Gastroesophageal sphincter (tissue), 4 donors: ENCODE data around the gene ZMYND10. TPM values are rescaled to one million over a fixed set of nuclear protein-coding genes. Genes with fewer than 3 reads are reported as not detected.

ENCODE experiments used
- ATAC-seq: fragments of 150-250 bp; one replicate; pipeline ENCODE4 v1.9.1; 2016; ENCODE audit warnings: mild to moderate bottlenecking, moderate library complexity
- H3K27ac ChIP-seq, 4 donors: fragments of 200-600 bp; sonication (generic) in 3 of 4; 1 replicate in 3 of 4; 2 replicates in 1 of 4; pipeline ENCODE4 v1.5.1; 2016 to 2019
- H3K27me3 ChIP-seq: fragments of 200-600 bp; sonication (generic); one replicate; pipeline ENCODE4 v1.5.1; 2019
- H3K36me3 ChIP-seq, 2 donors: fragments of 200-600 bp; sonication (generic); one replicate each; pipeline ENCODE4 v1.5.1; 2019; ENCODE audit warnings: control low read depth in 1 of 2
- H3K4me1 ChIP-seq, 3 donors: fragments of 200-600 bp; sonication (generic); 1 replicate in 2 of 3; 2 replicates in 1 of 3; pipeline ENCODE4 v1.5.1; 2016 to 2019; ENCODE audit warnings: control low read depth in 2 of 3
- H3K4me3 ChIP-seq, 2 donors: fragments of 200-600 bp; sonication (generic); one replicate each; pipeline ENCODE4 v1.5.1; 2019; ENCODE audit warnings: mild to moderate bottlenecking in 1 of 2, moderate library complexity in 1 of 2
- H3K9me3 ChIP-seq, 3 donors: fragments of 200-600 bp; sonication (generic); one replicate each; pipeline ENCODE4 v1.5.1; 2017 to 2019; ENCODE audit warnings: control low read depth in 2 of 3
- EP300 ChIP-seq: sonication (generic); formaldehyde crosslinking; IDR thresholded peaks from one replicate; pipeline ENCODE4 v1.6.1; 2017; ENCODE audit warnings: antibody characterized with exemption, mild to moderate bottlenecking
- POLR2A ChIP-seq, 2 donors: fragments of 450-650 bp; IDR thresholded peaks; one replicate each; pipeline ENCODE4 v1.6.1; 2017; ENCODE audit warnings: antibody characterized with exemption in 2 of 2, mild to moderate bottlenecking in 2 of 2, moderate library complexity in 1 of 2
- POLR2AphosphoS5 ChIP-seq: sonication (generic); formaldehyde crosslinking; IDR thresholded peaks from one replicate; pipeline ENCODE4 v1.6.1; 2017; ENCODE audit warnings: antibody characterized with exemption
- WGBS, 2 donors: methylation state at CpG; one replicate each; pipeline ENCODE4 v1.1.5; 2018; ENCODE audit warnings: low coverage in 1 of 2; 5-methylcytosine and 5-hydroxymethylcytosine counted together
- total RNA-seq, 4 donors: library from RNA; depleted of rRNA; stranded (reverse); fragments of >200 nt; gene quantifications; one replicate each; pipeline ENCODE4 v1.1.0, GENCODE V29; 2016
- TF ChIP-seq, protein P1 (sequence below), 4 experiments: fragments of 200-600 bp in 2 of 4; fragments of 450-650 bp in 2 of 4; sonication (generic) in 1 of 4; IDR thresholded peaks; one replicate each; pipeline ENCODE4 v1.5.1; 2017 to 2019; ENCODE audit warnings: antibody characterized with exemption in 4 of 4, mild to moderate bottlenecking in 2 of 4, moderate library complexity in 2 of 4

The ZMYND10 gene
- total RNA-seq, 4 donors from 2014 or later: 0.54 TPM; not detected in 3

DNA sequence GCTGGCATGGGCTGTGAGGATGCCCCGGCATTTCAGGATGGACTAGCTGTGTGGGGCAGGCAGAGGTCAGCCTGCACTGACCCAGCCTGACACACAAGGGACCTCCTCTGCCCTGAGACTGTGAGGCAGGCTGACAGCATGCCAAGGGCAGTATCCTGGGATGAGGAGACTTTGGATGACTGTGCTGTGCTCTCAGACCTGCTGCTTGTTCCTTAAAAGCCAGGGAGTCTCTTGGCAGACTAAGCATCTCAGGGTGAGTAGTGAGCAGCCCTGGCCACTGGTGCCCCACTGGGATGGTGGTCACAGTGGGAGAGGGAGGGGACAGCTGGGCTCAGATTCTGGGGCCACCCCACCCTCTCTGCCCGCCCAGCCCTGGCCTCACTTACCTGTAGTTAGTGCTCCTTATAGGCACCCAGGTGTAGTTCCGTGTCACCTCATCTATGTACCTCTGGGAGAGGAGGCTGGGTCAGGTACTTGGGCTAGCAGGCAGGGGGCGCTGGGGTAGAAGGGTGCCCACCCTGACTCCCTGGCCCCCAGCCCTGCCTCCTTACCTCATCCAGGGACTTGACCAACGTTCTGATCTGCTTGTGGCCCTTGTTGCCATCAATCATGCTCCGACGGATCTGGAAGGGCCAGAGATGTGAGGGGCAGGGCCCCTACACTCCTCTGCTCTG lies 29.9 kb upstream of the ZMYND10 start:
- Histone ChIP-seq H3K36me3 (no peaks in the 10 kb centered on the region), H3K4me3 (no peak overlapping the region), H3K4me1 (no peaks in the 10 kb centered on the region), H3K27me3 (peaks cover 5% of the 10 kb centered on the region), H3K27ac (no peak overlapping the region), H3K9me3 (no peaks in the 10 kb centered on the region)
- ATAC-seq: no peak
- 83% methylated on average over 1 of the region's 7 CpGs; no CpG with 5 or more reads in 1 of the 2 donors for WGBS, 2 donors
- TF ChIP-seq EP300 (no peak), POLR2AphosphoS5 (no peak), POLR2A (IDR thresholded peaks at IDR 0.05) (no peak)
- TF ChIP-seq, protein P1, sequence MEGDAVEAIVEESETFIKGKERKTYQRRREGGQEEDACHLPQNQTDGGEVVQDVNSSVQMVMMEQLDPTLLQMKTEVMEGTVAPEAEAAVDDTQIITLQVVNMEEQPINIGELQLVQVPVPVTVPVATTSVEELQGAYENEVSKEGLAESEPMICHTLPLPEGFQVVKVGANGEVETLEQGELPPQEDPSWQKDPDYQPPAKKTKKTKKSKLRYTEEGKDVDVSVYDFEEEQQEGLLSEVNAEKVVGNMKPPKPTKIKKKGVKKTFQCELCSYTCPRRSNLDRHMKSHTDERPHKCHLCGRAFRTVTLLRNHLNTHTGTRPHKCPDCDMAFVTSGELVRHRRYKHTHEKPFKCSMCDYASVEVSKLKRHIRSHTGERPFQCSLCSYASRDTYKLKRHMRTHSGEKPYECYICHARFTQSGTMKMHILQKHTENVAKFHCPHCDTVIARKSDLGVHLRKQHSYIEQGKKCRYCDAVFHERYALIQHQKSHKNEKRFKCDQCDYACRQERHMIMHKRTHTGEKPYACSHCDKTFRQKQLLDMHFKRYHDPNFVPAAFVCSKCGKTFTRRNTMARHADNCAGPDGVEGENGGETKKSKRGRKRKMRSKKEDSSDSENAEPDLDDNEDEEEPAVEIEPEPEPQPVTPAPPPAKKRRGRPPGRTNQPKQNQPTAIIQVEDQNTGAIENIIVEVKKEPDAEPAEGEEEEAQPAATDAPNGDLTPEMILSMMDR (IDR thresholded peaks at IDR 0.05): no peak

DNA sequence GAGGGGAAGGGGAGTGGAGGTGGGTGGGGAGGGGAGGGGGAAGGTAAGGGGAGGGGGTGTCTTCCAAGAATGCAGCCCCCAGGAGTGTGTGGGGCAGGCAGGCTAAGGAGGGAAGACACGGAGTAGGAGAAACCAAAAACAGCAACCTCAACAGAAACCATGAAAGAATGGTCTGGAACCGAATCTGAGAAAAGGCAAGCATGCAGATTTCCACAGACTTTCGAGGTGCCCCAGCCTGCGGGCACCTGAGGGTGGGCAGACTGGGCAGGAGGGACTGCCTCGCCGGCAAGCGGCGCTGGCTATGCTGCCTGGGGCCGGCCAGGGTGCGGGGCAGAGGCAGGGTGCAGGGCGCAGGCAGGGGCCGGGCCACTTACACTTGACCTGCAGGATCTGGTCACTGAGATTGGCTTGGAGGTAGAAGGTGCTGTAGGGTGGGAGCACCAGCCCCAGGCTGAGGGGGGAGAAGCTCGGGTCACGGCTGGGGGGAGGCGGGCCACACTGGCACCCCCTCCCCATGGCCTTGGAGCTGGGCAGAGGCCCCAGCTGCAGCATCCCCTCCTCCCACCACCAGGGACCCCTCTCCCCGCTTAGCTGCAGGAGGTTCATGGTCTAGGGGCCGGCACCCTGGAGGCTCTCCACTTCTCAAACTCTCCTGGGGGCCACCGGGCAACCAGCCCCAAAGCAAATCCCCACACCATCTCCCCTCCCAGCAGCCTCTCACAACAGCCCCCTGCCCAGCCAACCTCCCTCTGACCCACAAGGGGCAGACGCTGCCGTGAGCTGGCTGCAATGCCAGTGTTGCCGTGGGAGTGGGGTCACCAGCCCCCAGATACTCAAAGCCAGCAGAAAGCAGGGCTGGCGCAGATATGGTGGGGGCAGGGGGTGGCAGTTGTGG lies 29.1 kb upstream of the ZMYND10 start:
- Histone ChIP-seq H3K27me3 (peaks cover 5% of the 10 kb centered on the region), H3K27ac (no peak overlapping the region), H3K4me1 (no peaks in the 10 kb centered on the region), H3K36me3 (no peaks in the 10 kb centered on the region), H3K4me3 (no peak overlapping the region), H3K9me3 (no peaks in the 10 kb centered on the region)
- TF ChIP-seq EP300: no peak
- TF ChIP-seq, protein P1 (IDR thresholded peaks at IDR 0.05): no peak
- TF ChIP-seq POLR2A (IDR thresholded peaks at IDR 0.05): no peak
- no peak for TF ChIP-seq POLR2AphosphoS5
- no peak for ATAC-seq
- 57 to 78% methylated on average over 3 to 9 of the region's 22 CpGs for WGBS, 2 donors

DNA sequence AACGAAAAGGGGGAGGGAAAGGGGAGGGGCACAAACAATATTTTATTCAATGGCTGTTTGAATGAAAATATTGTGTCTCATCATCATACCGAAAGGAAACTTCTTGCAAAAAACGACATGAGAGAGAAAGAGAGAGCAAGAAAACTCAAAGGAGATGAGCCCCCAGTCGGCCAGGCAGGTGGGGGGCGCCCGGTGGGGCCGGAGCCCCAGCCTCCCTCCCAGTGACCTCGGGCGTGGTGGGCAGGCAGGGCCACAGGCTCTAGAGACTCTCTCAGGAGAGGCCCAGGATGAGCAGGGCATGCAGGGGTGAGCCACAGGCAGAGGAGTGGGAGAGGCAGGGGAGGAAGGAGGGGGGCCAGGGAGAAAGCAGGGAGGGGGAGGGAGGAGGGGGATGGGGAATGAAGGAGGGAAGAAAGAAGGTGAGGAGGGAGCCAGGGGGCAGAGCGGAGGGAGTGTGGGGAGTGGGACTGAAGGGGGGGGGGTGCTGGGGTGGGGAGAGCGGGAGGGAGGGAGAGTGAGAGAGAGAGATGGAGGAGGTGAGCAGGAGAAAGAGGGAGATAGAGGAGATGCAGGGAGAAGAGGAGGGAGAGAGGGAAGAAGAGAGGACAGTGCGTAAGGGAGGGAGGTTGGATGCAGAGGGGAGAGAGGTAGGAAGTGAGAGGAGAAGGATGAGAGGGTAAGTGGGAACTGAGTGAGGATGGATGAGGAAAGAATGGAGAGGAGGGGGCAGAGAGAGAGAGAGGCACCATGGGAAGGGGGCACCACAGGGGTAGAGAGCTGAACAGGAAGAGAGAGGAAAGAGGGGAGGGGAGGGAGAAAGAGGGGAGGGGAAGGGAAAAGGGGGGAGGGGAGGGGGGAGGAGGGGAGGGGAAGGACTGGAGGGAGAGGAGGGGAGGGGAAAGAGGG lies 27.9 kb upstream of the ZMYND10 start:
- H3K4me1 ChIP-seq: no peaks in the 10 kb centered on the region
- no peaks in the 10 kb centered on the region for H3K9me3 ChIP-seq
- no peak overlapping the region for H3K27ac ChIP-seq
- no peak for TF ChIP-seq POLR2AphosphoS5
- TF ChIP-seq EP300: no peak
- TF ChIP-seq, protein P1 (IDR thresholded peaks at IDR 0.05): no peak
- no peak for TF ChIP-seq POLR2A (IDR thresholded peaks at IDR 0.05)
- ATAC-seq: no peak
- H3K27me3 ChIP-seq: peaks cover 5% of the 10 kb centered on the region
- H3K36me3 ChIP-seq: no peaks in the 10 kb centered on the region
- 28 to 49% methylated on average over 7 to 12 of the region's 12 CpGs for WGBS, 2 donors
- no peak overlapping the region for H3K4me3 ChIP-seq

DNA sequence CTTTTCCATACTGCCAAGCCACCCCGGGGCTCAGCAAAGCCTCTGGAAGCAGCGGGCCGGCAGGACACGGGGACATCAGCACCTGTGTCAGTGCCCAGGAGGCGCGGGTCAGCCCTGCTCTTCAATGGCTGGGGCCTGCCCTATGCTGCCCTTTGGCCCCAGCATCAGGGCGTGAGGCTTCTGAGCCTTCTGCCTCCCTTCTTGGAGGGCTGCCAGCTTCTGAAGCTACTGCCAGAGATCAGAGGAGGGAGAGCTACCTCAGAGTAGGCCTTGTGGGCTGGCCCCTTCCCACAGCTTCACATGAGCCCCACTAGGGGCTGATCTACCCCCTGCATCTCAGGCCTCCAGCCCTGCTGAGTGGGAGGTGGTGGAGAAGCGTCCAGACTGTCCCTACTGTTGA lies 26.8 kb upstream of the ZMYND10 start:
- ATAC-seq: no peak
- Histone ChIP-seq H3K9me3 (no peaks in the 10 kb centered on the region), H3K36me3 (no peaks in the 10 kb centered on the region), H3K27ac (no peak overlapping the region), H3K4me3 (no peak overlapping the region), H3K4me1 (no peaks in the 10 kb centered on the region), H3K27me3 (peaks cover 5% of the 10 kb centered on the region)
- WGBS, 2 donors: 60% methylated on average over 1 of the region's 8 CpGs; no CpG with 5 or more reads in 1 of the 2 donors
- no peak for TF ChIP-seq EP300
- TF ChIP-seq, protein P1 (IDR thresholded peaks at IDR 0.05): no peak
- no peak for TF ChIP-seq POLR2A (IDR thresholded peaks at IDR 0.05)
- no peak for TF ChIP-seq POLR2AphosphoS5
